IMR-90 (cell line): ENCODE results near the gene RHOD. TPM values are rescaled to one million over a fixed set of nuclear protein-coding genes. Genes with fewer than 3 reads are reported as not detected.

ENCODE experiments used
- ATAC-seq: fragments of 200-7000 bp; cut with Tn5 transposase; 2 replicates; pipeline ENCODE4 v1.9.1; 2020; ENCODE audit warnings: low read depth, mild to moderate bottlenecking, moderate library complexity
- BruUV-seq: library from RNA; stranded (reverse); fragments of 400-500 nt; replicated peaks from 2 replicates; lab custom pipeline; 2021; lab: Mats Ljungman, UMichigan
- CTCF ChIA-PET: fragments of 300-600 bp; formaldehyde crosslinking; extraction: SDS; loops from one replicate; lab custom pipeline; 2021; ENCODE audit warnings: antibody characterized with exemption; lab: Yijun Ruan, JAX
- POLR2A ChIA-PET: fragments of 300-600 bp; sonication (Branson Sonifier 250); formaldehyde crosslinking; loops from one replicate; lab custom pipeline; 2022; ENCODE audit warnings: antibody characterized with exemption; ENCODE audit not compliant: unreplicated experiment; lab: Charles Lee
- DNase-seq: peaks from one replicate; pipeline ENCODE4 v3.0.0; 2013
- H2AFZ ChIP-seq: replicated peaks from 2 replicates; pipeline ENCODE3; 2013; ENCODE audit warnings: low read length, mild to moderate bottlenecking; ENCODE audit not compliant: poor library complexity
- H2AK5ac ChIP-seq: 2 replicates; pipeline ENCODE4 v1.6.1; 2013; ENCODE audit warnings: low read depth, low read length, inconsistent platforms
- H2AK9ac ChIP-seq: replicated peaks from 2 replicates; pipeline ENCODE3; 2013; ENCODE audit warnings: mild to moderate bottlenecking, low read depth, low read length, moderate library complexity; ENCODE audit not compliant: poor library complexity
- H2BK120ac ChIP-seq: 2 replicates; pipeline ENCODE4 v1.6.1; 2013; ENCODE audit warnings: low read depth, low read length, inconsistent platforms
- H2BK15ac ChIP-seq: 3 replicates; pipeline ENCODE4 v1.6.1; 2013; ENCODE audit warnings: low read depth, low read length, inconsistent platforms
- H2BK20ac ChIP-seq: 2 replicates; pipeline ENCODE4 v1.6.1; 2013; ENCODE audit warnings: low read depth, mild to moderate bottlenecking, inconsistent platforms, low read length, moderate library complexity
- H2BK5ac ChIP-seq: 2 replicates; pipeline ENCODE4 v1.6.1; 2013; ENCODE audit warnings: mild to moderate bottlenecking, low read depth, low read length, inconsistent platforms; ENCODE audit not compliant: poor library complexity, severe bottlenecking
- H3K14ac ChIP-seq: replicated peaks from 2 replicates; pipeline ENCODE4 v1.6.1; 2013; ENCODE audit warnings: low read depth, low read length, inconsistent platforms
- H3K18ac ChIP-seq: 2 replicates; pipeline ENCODE4 v1.6.1; 2013; ENCODE audit warnings: low read depth, low read length, control low read depth
- H3K23ac ChIP-seq: 2 replicates; pipeline ENCODE4 v1.6.1; 2013; ENCODE audit warnings: low read depth, low read length, inconsistent platforms
- H3K27ac ChIP-seq: 2 replicates; pipeline ENCODE4 v1.5.1; 2013; ENCODE audit warnings: mild to moderate bottlenecking, control low read depth, low read length; ENCODE audit not compliant: insufficient read depth
- H3K27me3 ChIP-seq: 2 replicates; pipeline ENCODE4 v1.6.1; 2013; ENCODE audit warnings: low read length; ENCODE audit not compliant: control insufficient read depth, insufficient read depth
- H3K36me3 ChIP-seq: 2 replicates; pipeline ENCODE4 v1.6.1; 2013; ENCODE audit warnings: low read length, mixed read lengths; ENCODE audit not compliant: control insufficient read depth, insufficient read depth
- H3K4ac ChIP-seq: 2 replicates; pipeline ENCODE4 v1.6.1; 2013; ENCODE audit warnings: low read depth, low read length, inconsistent platforms
- H3K4me1 ChIP-seq: 2 replicates; pipeline ENCODE4 v1.6.1; 2013; ENCODE audit warnings: low read length, mixed read lengths; ENCODE audit not compliant: control insufficient read depth, insufficient read depth
- H3K4me2 ChIP-seq: 2 replicates; pipeline ENCODE4 v1.6.1; 2013; ENCODE audit warnings: low read depth, mild to moderate bottlenecking, control low read depth, low read length, moderate library complexity
- H3K4me3 ChIP-seq: 2 replicates; pipeline ENCODE4 v1.5.1; 2013; ENCODE audit warnings: low read depth, mild to moderate bottlenecking, control low read depth, low read length, moderate library complexity; ENCODE audit not compliant: insufficient read depth
- H3K56ac ChIP-seq: 2 replicates; pipeline ENCODE4 v1.6.1; 2013; ENCODE audit warnings: low read length, inconsistent platforms; ENCODE audit not compliant: insufficient read depth; ENCODE audit errors: extremely low read depth
- H3K79me1 ChIP-seq, 2 experiments: 2 replicates each; pipeline ENCODE4 v1.6.1; 2013; ENCODE audit warnings: low read length in 2 of 2, inconsistent platforms in 1 of 2, low read depth in 1 of 2
- H3K9ac ChIP-seq: 2 replicates; pipeline ENCODE4 v1.6.1; 2013; ENCODE audit warnings: low read depth, low read length, control low read depth
- H3K9me1 ChIP-seq: 2 replicates; pipeline ENCODE4 v1.6.1; 2013; ENCODE audit warnings: low read length, inconsistent platforms; ENCODE audit not compliant: insufficient read depth
- H3K9me3 ChIP-seq: 2 replicates; pipeline ENCODE4 v1.6.1; 2013; ENCODE audit warnings: low read length; ENCODE audit not compliant: control insufficient read depth, insufficient read depth
- H4K20me1 ChIP-seq: 2 replicates; pipeline ENCODE4 v1.6.1; 2013; ENCODE audit warnings: low read length, inconsistent platforms; ENCODE audit not compliant: insufficient read depth
- H4K5ac ChIP-seq: 2 replicates; pipeline ENCODE4 v1.6.1; 2013; ENCODE audit warnings: mild to moderate bottlenecking, low read depth, low read length, control low read depth
- H4K8ac ChIP-seq, 2 experiments: 2 replicates each; pipeline ENCODE4 v1.6.1; 2013; ENCODE audit warnings: low read depth in 2 of 2, low read length in 2 of 2, control low read depth in 1 of 2, inconsistent platforms in 1 of 2
- H4K91ac ChIP-seq: 2 replicates; pipeline ENCODE4 v1.6.1; 2013; ENCODE audit warnings: low read depth, low read length, inconsistent platforms; ENCODE audit not compliant: insufficient read depth
- BHLHE40 ChIP-seq: fragments of 150-350 bp; IDR thresholded peaks from 2 replicates; pipeline ENCODE4 v1.6.1; 2016; ENCODE audit warnings: mild to moderate bottlenecking, low read depth, low read length
- FOS ChIP-seq: fragments of 150-350 bp; IDR thresholded peaks from 2 replicates; pipeline ENCODE4 v1.6.1; 2016; ENCODE audit warnings: low read depth, low read length
- MAZ ChIP-seq: IDR thresholded peaks from 2 replicates; pipeline ENCODE4 v1.6.1; 2012; ENCODE audit warnings: low read depth, mild to moderate bottlenecking, low read length, improper control_type of control experiment, moderate library complexity, borderline replicate concordance
- MXI1 ChIP-seq: IDR thresholded peaks from 2 replicates; pipeline ENCODE4 v1.6.1; 2012; ENCODE audit warnings: low read depth, mild to moderate bottlenecking, low read length, moderate library complexity, borderline replicate concordance
- NFE2L2 ChIP-seq: fragments of 150-350 bp; IDR thresholded peaks from 2 replicates; pipeline ENCODE4 v1.6.1; 2016; ENCODE audit warnings: low read depth, mild to moderate bottlenecking, low read length
- POLR2A ChIP-seq: IDR thresholded peaks from 2 replicates; pipeline ENCODE4 v1.6.1; 2012; ENCODE audit warnings: mild to moderate bottlenecking, low read depth, low read length
- RCOR1 ChIP-seq: IDR thresholded peaks from 2 replicates; pipeline ENCODE4 v1.6.1; 2012; ENCODE audit warnings: mild to moderate bottlenecking, low read length, improper control_type of control experiment; ENCODE audit not compliant: insufficient replicate concordance
- RFX5 ChIP-seq: IDR thresholded peaks from 2 replicates; pipeline ENCODE4 v1.8.0; 2012; ENCODE audit warnings: low read depth, mild to moderate bottlenecking, low read length, moderate library complexity
- SMC3 ChIP-seq: fragments of 150-350 bp; IDR thresholded peaks from 2 replicates; pipeline ENCODE4 v1.6.1; 2016; ENCODE audit warnings: low read depth, mild to moderate bottlenecking, antibody characterized with exemption, low read length, moderate library complexity
- WGBS, 2 experiments: methylation state at CpG; one replicate each; pipeline versions ENCODE4 v1.1.5 to v1.1.7; 2013; ENCODE audit warnings: missing lambda C conversion rate in 2 of 2; ENCODE audit not compliant: insufficient read length in 1 of 2; ENCODE audit errors: extremely low coverage in 2 of 2; 5-methylcytosine and 5-hydroxymethylcytosine counted together
- dilution Hi-C: fragments of 300-500 bp; cut with HindIII; formaldehyde crosslinking; loops from one replicate; pipeline ENCODE4 v1.14.3; 2018; ENCODE audit warnings: low sequenced_read_pairs; ENCODE audit not compliant: unreplicated experiment
- in situ Hi-C: fragments of 300-500 bp; cut with MboI; formaldehyde crosslinking; loops from 3 replicates; pipeline ENCODE4 v1.14.3; 2019; ENCODE audit warnings: low sequenced_read_pairs, inconsistent platforms, mixed read lengths
- intact Hi-C: fragments of 100-400 bp; cut with micrococcal nuclease; formaldehyde crosslinking; loops from 2 replicates; pipeline ENCODE4 v1.10.0; 2022
- polyA plus RNA-seq, 3 experiments: library from polyadenylated mRNA; depleted of rRNA; stranded (reverse); fragments of >200 nt; gene quantifications; 2 replicates each; pipeline ENCODE4 v1.2.3, GENCODE V29; 2012; ENCODE audit warnings: low replicate concordance in 1 of 3
- total RNA-seq: library from RNA; depleted of rRNA; stranded (reverse); fragments of >200 nt; gene quantifications from 2 replicates; pipeline ENCODE4 v1.2.3, GENCODE V29; 2012
- TF ChIP-seq, protein P1 (sequence below): fragments of 150-350 bp; IDR thresholded peaks from 2 replicates; pipeline ENCODE4 v1.6.1; 2017; ENCODE audit warnings: mild to moderate bottlenecking, antibody characterized with exemption, low read length, low read depth
- TF ChIP-seq, protein P2 (sequence below): conservative IDR thresholded peaks from 2 replicates; pipeline ENCODE4 v1.5.1; 2012; ENCODE audit warnings: mild to moderate bottlenecking, low read depth, low read length, improper control_type of control experiment
- TF ChIP-seq, protein P3 (sequence below): fragments of 150-350 bp; IDR thresholded peaks from 2 replicates; pipeline ENCODE4 v1.6.1; 2016; ENCODE audit warnings: low read depth, mild to moderate bottlenecking, low read length, moderate library complexity, borderline replicate concordance

The RHOD gene
- total and polyA plus RNA-seq, 2 of the 4 experiments (the other 2 are of a cell fraction): 4.7 to 10.9 TPM

DNA sequence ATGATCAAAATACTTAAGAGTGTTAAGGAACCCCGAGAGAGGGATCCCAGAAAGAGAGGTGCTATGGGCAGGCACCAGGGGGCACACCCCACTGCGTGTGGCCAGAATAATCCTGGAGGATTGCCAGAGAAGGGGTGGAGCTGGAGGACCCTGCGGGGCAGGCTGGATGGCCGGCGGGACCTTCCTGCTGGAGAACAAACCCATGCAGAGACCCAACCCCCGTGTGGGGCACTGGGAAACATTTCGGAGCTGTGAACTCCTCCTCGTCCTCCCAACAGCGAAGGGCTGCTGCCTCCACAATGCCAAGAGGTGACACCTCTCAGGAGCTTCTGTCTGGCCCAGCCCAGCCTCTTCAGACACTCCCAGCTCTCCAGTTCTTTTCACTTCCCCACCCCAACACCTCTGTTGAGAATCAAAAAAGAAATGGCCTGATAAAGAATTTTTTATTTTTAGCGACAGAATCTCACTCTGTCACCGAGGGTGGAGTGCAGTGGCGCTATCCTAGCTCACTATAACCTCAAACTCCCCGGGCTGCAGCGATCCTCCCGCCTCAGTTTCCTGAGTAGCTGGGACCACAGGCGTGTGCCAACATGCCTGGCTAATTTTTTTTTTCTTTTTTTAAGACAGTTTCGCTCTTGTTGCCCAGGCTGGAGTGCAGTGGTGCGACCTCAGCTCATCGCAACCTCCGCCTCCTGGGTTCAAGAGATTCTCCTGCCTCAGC, 25.6 kb downstream of the RHOD start:
- Histone ChIP-seq H3K4me1 (no peaks in the 10 kb centered on the region; the same call in 1 of the 2 replicates), H3K4me3 (no peak overlapping the region), H2BK15ac (no peak overlapping the region), H2AK9ac (no peak overlapping the region), H3K27me3 (peaks cover 2% of the 10 kb centered on the region; the same call in 1 of the 2 replicates), H3K18ac (no peak overlapping the region), H3K56ac (no peak overlapping the region), H4K8ac (no peak overlapping the region), H3K27ac (no peak overlapping the region), H3K23ac (no peak overlapping the region), H3K4me2 (no peak overlapping the region), H3K9me1 (no peaks in the 10 kb centered on the region), H3K36me3 (no peaks in the 10 kb centered on the region), H3K9ac (no peak overlapping the region), H4K91ac (no peak overlapping the region), H2BK120ac (no peak overlapping the region), H2AFZ (peak overlapping the region; percentile 19), H3K4ac (no peak overlapping the region), H3K9me3 (no peaks in the 10 kb centered on the region), H4K5ac (no peak overlapping the region), H2BK5ac (no peak overlapping the region), H4K20me1 (no peaks in the 10 kb centered on the region), H2BK20ac (no peak overlapping the region), H3K14ac (no peak overlapping the region), H2AK5ac (no peak overlapping the region), H3K79me1 (no peaks in the 10 kb centered on the region)
- 44% methylated on average over 14 of the region's 20 CpGs; no CpG with 5 or more reads in 1 of the 2 experiments for WGBS, 2 experiments
- TF ChIP-seq, protein P1, sequence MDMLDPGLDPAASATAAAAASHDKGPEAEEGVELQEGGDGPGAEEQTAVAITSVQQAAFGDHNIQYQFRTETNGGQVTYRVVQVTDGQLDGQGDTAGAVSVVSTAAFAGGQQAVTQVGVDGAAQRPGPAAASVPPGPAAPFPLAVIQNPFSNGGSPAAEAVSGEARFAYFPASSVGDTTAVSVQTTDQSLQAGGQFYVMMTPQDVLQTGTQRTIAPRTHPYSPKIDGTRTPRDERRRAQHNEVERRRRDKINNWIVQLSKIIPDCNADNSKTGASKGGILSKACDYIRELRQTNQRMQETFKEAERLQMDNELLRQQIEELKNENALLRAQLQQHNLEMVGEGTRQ: no peak
- TF ChIP-seq POLR2A (no peak), RCOR1 (no peak), RFX5 (no peak), NFE2L2 (no peak), MXI1 (no peak), FOS (no peak), BHLHE40 (no peak), SMC3 (no peak), MAZ (no peak)
- TF ChIP-seq, protein P2, sequence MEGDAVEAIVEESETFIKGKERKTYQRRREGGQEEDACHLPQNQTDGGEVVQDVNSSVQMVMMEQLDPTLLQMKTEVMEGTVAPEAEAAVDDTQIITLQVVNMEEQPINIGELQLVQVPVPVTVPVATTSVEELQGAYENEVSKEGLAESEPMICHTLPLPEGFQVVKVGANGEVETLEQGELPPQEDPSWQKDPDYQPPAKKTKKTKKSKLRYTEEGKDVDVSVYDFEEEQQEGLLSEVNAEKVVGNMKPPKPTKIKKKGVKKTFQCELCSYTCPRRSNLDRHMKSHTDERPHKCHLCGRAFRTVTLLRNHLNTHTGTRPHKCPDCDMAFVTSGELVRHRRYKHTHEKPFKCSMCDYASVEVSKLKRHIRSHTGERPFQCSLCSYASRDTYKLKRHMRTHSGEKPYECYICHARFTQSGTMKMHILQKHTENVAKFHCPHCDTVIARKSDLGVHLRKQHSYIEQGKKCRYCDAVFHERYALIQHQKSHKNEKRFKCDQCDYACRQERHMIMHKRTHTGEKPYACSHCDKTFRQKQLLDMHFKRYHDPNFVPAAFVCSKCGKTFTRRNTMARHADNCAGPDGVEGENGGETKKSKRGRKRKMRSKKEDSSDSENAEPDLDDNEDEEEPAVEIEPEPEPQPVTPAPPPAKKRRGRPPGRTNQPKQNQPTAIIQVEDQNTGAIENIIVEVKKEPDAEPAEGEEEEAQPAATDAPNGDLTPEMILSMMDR: no peak
- TF ChIP-seq, protein P3, sequence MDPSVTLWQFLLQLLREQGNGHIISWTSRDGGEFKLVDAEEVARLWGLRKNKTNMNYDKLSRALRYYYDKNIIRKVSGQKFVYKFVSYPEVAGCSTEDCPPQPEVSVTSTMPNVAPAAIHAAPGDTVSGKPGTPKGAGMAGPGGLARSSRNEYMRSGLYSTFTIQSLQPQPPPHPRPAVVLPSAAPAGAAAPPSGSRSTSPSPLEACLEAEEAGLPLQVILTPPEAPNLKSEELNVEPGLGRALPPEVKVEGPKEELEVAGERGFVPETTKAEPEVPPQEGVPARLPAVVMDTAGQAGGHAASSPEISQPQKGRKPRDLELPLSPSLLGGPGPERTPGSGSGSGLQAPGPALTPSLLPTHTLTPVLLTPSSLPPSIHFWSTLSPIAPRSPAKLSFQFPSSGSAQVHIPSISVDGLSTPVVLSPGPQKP: no peak
- BruUV-seq: no TSS peak
- in situ Hi-C loops (loop anchor here (10.0 kb wide), 1 partner anchor 233 kb away; no protein-coding TSS in a partner anchor), dilution Hi-C loops (no loop called here), intact Hi-C loops (loop anchor here (5.0 kb wide), 1 partner anchor 160 kb away; no protein-coding TSS in a partner anchor)
- CTCF ChIA-PET: interaction anchor here (0.6 kb wide), 1 partner anchor 95 kb away, joined by 3 read pairs; no protein-coding TSS in a partner anchor
- POLR2A ChIA-PET: no interaction called here
- DNase-seq (no peak), ATAC-seq (no peak)
